WTC11 (cell line): ENCODE measurements around the gene ERBB2.

Experiments
- ATF2 ChIP-seq: sonication (generic); formaldehyde crosslinking; IDR thresholded peaks from 2 replicates; pipeline ENCODE4 v1.8.1; 2022; ENCODE audit warnings: low read depth, missing genetic modification reagents, borderline replicate concordance
- ATF3 ChIP-seq: sonication (generic); formaldehyde crosslinking; conservative IDR thresholded peaks from 2 replicates; pipeline ENCODE4 v1.8.1; 2022; ENCODE audit warnings: mild to moderate bottlenecking, missing genetic modification reagents
- ATF6 ChIP-seq: sonication (generic); formaldehyde crosslinking; IDR thresholded peaks from 2 replicates; pipeline ENCODE4 v1.8.1; 2023; ENCODE audit warnings: mild to moderate bottlenecking, missing genetic modification reagents
- CREB1 ChIP-seq: sonication (generic); formaldehyde crosslinking; IDR thresholded peaks from 2 replicates; pipeline ENCODE4 v1.8.0; 2023; ENCODE audit warnings: mild to moderate bottlenecking, missing genetic modification reagents
- CREM ChIP-seq: sonication (generic); formaldehyde crosslinking; IDR thresholded peaks from 2 replicates; pipeline ENCODE4 v1.8.1; 2022; ENCODE audit warnings: mild to moderate bottlenecking, missing genetic modification reagents, moderate library complexity
- CTCF ChIP-seq: fragments of 200-600 bp; IDR thresholded peaks from 2 replicates; pipeline ENCODE4 v1.8.0; 2022; ENCODE audit warnings: antibody characterized with exemption
- MYBL2 ChIP-seq: sonication (generic); formaldehyde crosslinking; IDR thresholded peaks from 2 replicates; pipeline ENCODE4 v1.8.1; 2023; ENCODE audit warnings: mild to moderate bottlenecking, moderate library complexity, missing genetic modification reagents
- NR1H2 ChIP-seq: sonication (generic); formaldehyde crosslinking; IDR thresholded peaks from 2 replicates; pipeline ENCODE4 v1.9.0; 2021; ENCODE audit warnings: mild to moderate bottlenecking, moderate library complexity, missing genetic modification reagents
- ZBTB21 ChIP-seq: sonication (generic); formaldehyde crosslinking; IDR thresholded peaks from 2 replicates; pipeline ENCODE4 v1.8.1; 2023; ENCODE audit warnings: mild to moderate bottlenecking, missing genetic modification reagents, borderline replicate concordance
- ZNF671 ChIP-seq: fragments of 250-450 bp; sonication (Bioruptor Pico); IDR thresholded peaks from 2 replicates; pipeline ENCODE4 v1.8.0; 2021; ENCODE audit warnings: mild to moderate bottlenecking
- TF ChIP-seq, protein P1 (sequence below): sonication (generic); formaldehyde crosslinking; IDR thresholded peaks from 2 replicates; pipeline ENCODE4 v1.8.0; 2022; ENCODE audit warnings: mild to moderate bottlenecking, missing genetic modification reagents
- TF ChIP-seq, protein P2 (sequence below): sonication (generic); formaldehyde crosslinking; IDR thresholded peaks from 2 replicates; pipeline ENCODE4 v1.8.1; 2022; ENCODE audit warnings: low read depth, mild to moderate bottlenecking, moderate library complexity, missing genetic modification reagents, borderline replicate concordance
- TF ChIP-seq, protein P3 (sequence below): sonication (generic); formaldehyde crosslinking; IDR thresholded peaks from 2 replicates; pipeline ENCODE4 v1.8.0; 2022; ENCODE audit warnings: mild to moderate bottlenecking, missing genetic modification reagents

GRCh38 chr17:39715375-39716072 is 15.7 kb downstream of the ERBB2 start:
- no peak for TF ChIP-seq ZBTB21 (CRISPR knock-in tag)
- TF ChIP-seq CREM (CRISPR knock-in tag) = no peak
- no peak for TF ChIP-seq CTCF
- no peak for TF ChIP-seq MYBL2 (CRISPR knock-in tag)
- TF ChIP-seq, protein P1, sequence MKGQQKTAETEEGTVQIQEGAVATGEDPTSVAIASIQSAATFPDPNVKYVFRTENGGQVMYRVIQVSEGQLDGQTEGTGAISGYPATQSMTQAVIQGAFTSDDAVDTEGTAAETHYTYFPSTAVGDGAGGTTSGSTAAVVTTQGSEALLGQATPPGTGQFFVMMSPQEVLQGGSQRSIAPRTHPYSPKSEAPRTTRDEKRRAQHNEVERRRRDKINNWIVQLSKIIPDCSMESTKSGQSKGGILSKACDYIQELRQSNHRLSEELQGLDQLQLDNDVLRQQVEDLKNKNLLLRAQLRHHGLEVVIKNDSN (CRISPR knock-in tag) = no peak
- TF ChIP-seq ZNF671 (CRISPR knock-in tag) = no peak
- TF ChIP-seq ATF2 (CRISPR knock-in tag) = no peak
- TF ChIP-seq ATF3 (CRISPR knock-in tag) = no peak
- TF ChIP-seq, protein P2, sequence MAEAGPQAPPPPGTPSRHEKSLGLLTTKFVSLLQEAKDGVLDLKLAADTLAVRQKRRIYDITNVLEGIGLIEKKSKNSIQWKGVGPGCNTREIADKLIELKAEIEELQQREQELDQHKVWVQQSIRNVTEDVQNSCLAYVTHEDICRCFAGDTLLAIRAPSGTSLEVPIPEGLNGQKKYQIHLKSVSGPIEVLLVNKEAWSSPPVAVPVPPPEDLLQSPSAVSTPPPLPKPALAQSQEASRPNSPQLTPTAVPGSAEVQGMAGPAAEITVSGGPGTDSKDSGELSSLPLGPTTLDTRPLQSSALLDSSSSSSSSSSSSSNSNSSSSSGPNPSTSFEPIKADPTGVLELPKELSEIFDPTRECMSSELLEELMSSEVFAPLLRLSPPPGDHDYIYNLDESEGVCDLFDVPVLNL (CRISPR knock-in tag) = no peak
- no peak for TF ChIP-seq CREB1 (CRISPR knock-in tag)
- no peak for TF ChIP-seq ATF6 (CRISPR knock-in tag)
- no peak for TF ChIP-seq NR1H2 (CRISPR knock-in tag)
- TF ChIP-seq, protein P3, sequence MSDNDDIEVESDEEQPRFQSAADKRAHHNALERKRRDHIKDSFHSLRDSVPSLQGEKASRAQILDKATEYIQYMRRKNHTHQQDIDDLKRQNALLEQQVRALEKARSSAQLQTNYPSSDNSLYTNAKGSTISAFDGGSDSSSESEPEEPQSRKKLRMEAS (CRISPR knock-in tag) = no peak
